ENCODE data around the gene NAPA.

DNA sequence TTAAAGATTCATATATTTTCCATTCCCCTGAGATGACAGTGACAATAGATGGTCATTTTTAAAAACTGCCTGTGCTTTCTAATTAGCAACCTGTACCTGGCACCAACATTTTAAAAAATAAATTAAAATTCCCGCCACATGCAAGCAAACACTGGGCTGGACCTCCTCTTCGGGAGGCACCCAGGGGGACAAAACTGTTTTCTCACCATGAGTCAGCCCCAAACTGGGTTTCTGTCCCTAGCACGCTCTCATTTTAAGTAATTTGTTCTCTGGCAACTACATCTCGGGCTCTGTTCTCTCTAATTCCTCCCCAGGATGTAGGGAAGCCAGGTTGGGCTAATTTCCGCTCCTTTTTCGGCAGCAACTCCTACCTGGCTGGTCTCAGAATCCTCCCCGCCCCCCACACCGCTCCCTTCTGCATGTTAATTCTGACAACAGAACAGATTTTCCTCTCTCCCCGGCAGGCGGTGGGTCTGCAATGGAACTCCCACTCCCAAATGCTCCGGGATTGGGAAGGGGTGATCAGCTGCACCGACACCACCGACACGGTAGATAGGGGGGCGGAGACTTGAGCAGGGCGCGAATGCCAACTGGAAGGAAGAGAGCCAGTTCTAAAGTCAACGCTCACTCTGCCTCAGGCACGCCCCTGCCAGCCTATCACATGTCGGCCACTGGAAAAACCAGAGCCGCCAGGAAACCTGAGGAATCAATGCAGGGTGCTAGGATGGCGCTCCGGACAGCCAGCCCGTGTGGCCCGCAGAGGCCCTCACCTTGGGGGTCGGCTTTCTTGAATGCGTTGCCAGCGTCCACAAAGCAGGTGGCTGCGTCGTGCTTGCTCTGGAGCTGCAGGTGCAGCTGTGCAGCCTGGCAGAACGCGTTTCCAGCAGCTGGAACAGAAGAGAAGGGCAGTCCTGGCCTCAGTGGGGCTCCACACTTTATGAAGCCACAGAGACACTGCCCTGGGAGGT, 14.7 kb downstream of the NAPA start:
- TF ChIP-seq CTCF (IDR thresholded peaks at IDR 0.05) (no peak), POLR2A (IDR thresholded peaks at IDR 0.05) (no peak), EP300 (IDR thresholded peaks at IDR 0.05) (no peak), POLR2AphosphoS5 (IDR thresholded peaks at IDR 0.05) (no peak)

Measured in sigmoid colon (tissue), 4 donors.